HFFc6 (cell line): Measurements from ENCODE around the gene ADGRL2. TPM values are rescaled to one million over a fixed set of nuclear protein-coding genes. Genes with fewer than 3 reads are reported as not detected.
"Not testable (repeated sequence)": the region's sequence is repeated elsewhere in the genome, so short reads cannot be mapped to it uniquely, and the experiment has no call there.

Source experiments
- DNase-seq: peaks from one replicate; pipeline ENCODE4 v3.0.0-alpha.2; 2018
- H3K27ac Mint-ChIP-seq: 2 replicates; pipeline ENCODE4 v1.8.0; 2020; ENCODE audit warnings: mild to moderate bottlenecking, mixed read lengths
- H3K27me3 Mint-ChIP-seq: 2 replicates; pipeline ENCODE4 v1.8.0; 2021; ENCODE audit warnings: mild to moderate bottlenecking, moderate library complexity, mixed read lengths; ENCODE audit not compliant: insufficient read depth
- H3K36me3 Mint-ChIP-seq: 2 replicates; pipeline ENCODE4 v1.8.0; 2021; ENCODE audit warnings: low read depth, mixed read lengths
- H3K4me1 Mint-ChIP-seq: 2 replicates; pipeline ENCODE4 v1.8.0; 2020; ENCODE audit warnings: low read depth, mixed read lengths
- H3K4me3 Mint-ChIP-seq: 2 replicates; pipeline ENCODE4 v1.8.0; 2020; ENCODE audit warnings: mild to moderate bottlenecking, moderate library complexity, mixed read lengths
- H3K9me3 Mint-ChIP-seq: 2 replicates; pipeline ENCODE4 v1.8.0; 2020; ENCODE audit warnings: mild to moderate bottlenecking, mixed read lengths
- CTCF ChIP-seq: fragments of 200-600 bp; sonication (generic); IDR thresholded peaks from 2 replicates; pipeline ENCODE4 v1.5.0; 2021; ENCODE audit warnings: antibody characterized with exemption, mild to moderate bottlenecking
- total RNA-seq, 6 experiments: library from RNA; stranded (reverse); fragmentation: NEBNext Ultra II Directional; extraction: Animal tissue kit (Norgen Biotek cat#: 25700); gene quantifications; 2 replicates in 1 of 6; 3 replicates in 5 of 6; pipeline ENCODE4 v1.2.3, GENCODE V29; 2021

The ADGRL2 gene
- total RNA-seq, 6 experiments from 2014 or later = 2.1 to 11.1 (median 2.8) TPM

DNA sequence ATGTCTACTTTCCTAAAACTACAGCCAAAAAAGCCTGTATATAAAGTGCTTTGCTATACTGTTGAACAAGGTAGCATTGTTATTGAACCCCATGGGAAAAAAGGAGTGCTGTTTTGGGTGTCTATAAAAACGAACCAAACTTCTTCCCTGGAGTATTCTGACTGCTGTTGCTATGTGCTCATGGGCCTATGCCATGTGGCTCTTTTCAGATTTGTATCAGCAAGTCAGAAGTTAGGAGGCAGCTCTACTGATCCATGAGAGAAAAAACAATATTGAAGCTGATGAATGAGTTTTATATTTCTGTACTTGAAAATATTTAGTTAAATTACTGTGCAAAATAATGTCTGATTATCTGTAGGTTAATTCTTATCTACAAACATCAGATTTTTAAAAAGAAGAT lies 66.5 kb downstream of the ADGRL2 start:
- no peaks in the 10 kb centered on the region for H3K36me3 Mint-ChIP-seq
- TF ChIP-seq CTCF = no peak
- H3K4me3 Mint-ChIP-seq = no peak overlapping the region
- no peak for DNase-seq
- peaks cover 5% of the 10 kb centered on the region; the same call in 1 of the 2 replicates for H3K9me3 Mint-ChIP-seq
- no peak overlapping the region for H3K27ac Mint-ChIP-seq
- H3K4me1 Mint-ChIP-seq = no peaks in the 10 kb centered on the region
- no peaks in the 10 kb centered on the region for H3K27me3 Mint-ChIP-seq

GRCh38 chr1:81869307-81869706 lies 68.6 kb downstream of the ADGRL2 start:
- H3K9me3 Mint-ChIP-seq = peaks cover 5% of the 10 kb centered on the region; the same call in 1 of the 2 replicates
- H3K36me3 Mint-ChIP-seq = no peaks in the 10 kb centered on the region
- DNase-seq = no peak
- no peaks in the 10 kb centered on the region for H3K27me3 Mint-ChIP-seq
- TF ChIP-seq CTCF = no peak
- H3K4me1 Mint-ChIP-seq = no peaks in the 10 kb centered on the region; the same call in 1 of the 2 replicates
- H3K4me3 Mint-ChIP-seq = no peak overlapping the region
- H3K27ac Mint-ChIP-seq = no peak overlapping the region

- not testable (repeated sequence) for H3K9me3 Mint-ChIP-seq, H3K36me3 Mint-ChIP-seq, DNase-seq, H3K27me3 Mint-ChIP-seq, H3K27ac Mint-ChIP-seq, H3K4me1 Mint-ChIP-seq, H3K4me3 Mint-ChIP-seq
Measured at GRCh38 chr1:81871091-81871490, 70.4 kb downstream of the ADGRL2 start.

DNA sequence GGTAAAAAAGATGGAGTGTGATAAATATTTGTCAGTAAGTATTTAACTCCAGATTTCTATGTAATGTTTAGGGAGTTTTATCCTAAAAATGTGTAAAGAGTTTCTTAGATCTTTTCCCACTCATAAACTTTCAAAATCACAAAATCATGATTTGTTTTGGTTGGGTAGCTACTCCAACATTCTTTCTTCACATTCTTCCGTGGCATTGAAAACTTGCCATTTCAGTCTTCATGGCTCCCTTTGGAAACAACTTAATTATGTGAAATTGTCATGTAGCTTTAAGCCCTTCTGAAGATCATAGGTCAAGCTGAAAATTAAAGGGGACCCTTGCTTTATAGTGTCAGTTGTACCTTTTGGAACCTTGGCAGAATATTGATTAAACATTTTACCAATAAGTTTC lies 73.2 kb downstream of the ADGRL2 start:
- no peak for DNase-seq
- peaks cover 5% of the 10 kb centered on the region; the same call in 1 of the 2 replicates for H3K9me3 Mint-ChIP-seq
- H3K4me3 Mint-ChIP-seq = no peak overlapping the region
- no peaks in the 10 kb centered on the region for H3K36me3 Mint-ChIP-seq
- H3K27me3 Mint-ChIP-seq = no peaks in the 10 kb centered on the region
- no peak overlapping the region for H3K27ac Mint-ChIP-seq
- H3K4me1 Mint-ChIP-seq = no peaks in the 10 kb centered on the region; the same call in 1 of the 2 replicates
- TF ChIP-seq CTCF = no peak

DNA sequence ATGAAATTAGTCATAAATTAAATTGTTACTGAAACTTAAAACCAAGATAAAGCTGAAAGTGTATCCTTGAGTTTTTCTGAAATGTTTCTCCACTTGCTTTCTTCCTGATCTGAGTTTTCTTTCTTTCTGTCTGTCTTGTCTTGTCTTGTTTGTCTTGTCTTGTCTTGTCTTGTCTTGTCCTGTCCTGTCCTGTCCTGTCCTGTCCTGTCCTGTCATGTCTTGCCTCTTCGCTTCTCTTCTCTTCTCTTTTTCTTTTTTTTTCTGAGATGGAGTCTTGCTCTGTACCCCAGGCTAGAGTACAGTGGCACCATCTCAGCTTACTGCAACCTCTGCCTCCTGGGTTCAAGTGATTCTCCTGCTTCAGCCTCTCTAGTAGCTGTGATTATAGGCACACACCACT lies 73.7 kb downstream of the ADGRL2 start:
- Mint-ChIP-seq H3K27me3 (no peaks in the 10 kb centered on the region), H3K4me3 (no peak overlapping the region), H3K36me3 (no peaks in the 10 kb centered on the region), H3K27ac (no peak overlapping the region), H3K4me1 (no peaks in the 10 kb centered on the region; the same call in 1 of the 2 replicates), H3K9me3 (peaks cover 5% of the 10 kb centered on the region; the same call in 1 of the 2 replicates)
- no peak for TF ChIP-seq CTCF
- no peak for DNase-seq

DNA sequence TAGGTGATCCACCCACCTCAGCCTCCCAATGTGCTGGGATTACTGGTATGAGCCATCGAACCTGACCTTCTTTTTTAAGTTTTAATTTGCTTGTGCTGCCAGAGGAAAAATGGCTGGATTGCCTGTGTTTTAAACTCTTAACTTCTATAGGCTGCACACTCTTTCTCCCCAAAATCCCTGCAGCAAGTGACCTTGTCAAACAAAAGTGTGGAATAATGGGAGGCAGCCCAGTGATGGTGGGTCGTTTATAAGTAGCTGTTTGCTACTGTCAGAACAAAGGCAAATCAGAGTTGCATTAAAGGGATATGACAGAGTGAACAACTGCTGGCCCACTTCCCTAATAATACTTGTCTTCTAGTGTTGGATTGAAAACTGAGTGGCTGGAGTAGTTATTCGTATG lies 74.2 kb downstream of the ADGRL2 start:
- no peak for TF ChIP-seq CTCF
- Mint-ChIP-seq H3K4me1 (no peaks in the 10 kb centered on the region; the same call in 1 of the 2 replicates), H3K9me3 (peaks cover 5% of the 10 kb centered on the region; the same call in 1 of the 2 replicates), H3K4me3 (no peak overlapping the region), H3K27me3 (no peaks in the 10 kb centered on the region), H3K36me3 (no peaks in the 10 kb centered on the region), H3K27ac (no peak overlapping the region)
- DNase-seq = no peak
